Chondrocyte (in vitro differentiated cells): ENCODE data around the gene COX14. TPM values are rescaled to one million over a fixed set of nuclear protein-coding genes. Genes with fewer than 3 reads are reported as not detected.
A peak's percentile ranks its signal among the peaks of the same experiment; 100 is the strongest.

Source experiments
- DNase-seq: peaks from one replicate; pipeline ENCODE4 v3.0.0; 2021; ENCODE audit warnings: mixed read lengths, low spot score
- H3K27ac Mint-ChIP-seq: one replicate; pipeline ENCODE4 v1.8.0; 2021; ENCODE audit warnings: mild to moderate bottlenecking, moderate library complexity, mixed read lengths; ENCODE audit not compliant: unreplicated experiment
- H3K27me3 Mint-ChIP-seq: 2 replicates; pipeline ENCODE4 v1.8.0; 2021; ENCODE audit warnings: low read depth, mixed read lengths
- H3K36me3 Mint-ChIP-seq: 2 replicates; pipeline ENCODE4 v1.8.0; 2021; ENCODE audit warnings: low read depth, mixed read lengths
- H3K4me1 Mint-ChIP-seq: 2 replicates; pipeline ENCODE4 v1.8.0; 2021; ENCODE audit warnings: low read depth, mild to moderate bottlenecking, mixed read lengths
- H3K4me3 Mint-ChIP-seq: one replicate; pipeline ENCODE4 v1.8.0; 2021; ENCODE audit warnings: mild to moderate bottlenecking, moderate library complexity, mixed read lengths; ENCODE audit not compliant: unreplicated experiment
- H3K9me3 Mint-ChIP-seq: 2 replicates; pipeline ENCODE4 v1.8.0; 2021; ENCODE audit warnings: low read depth, mixed read lengths
- CTCF ChIP-seq: fragments of 200-600 bp; sonication (generic); IDR thresholded peaks from 2 replicates; pipeline ENCODE4 v1.5.0; 2021; ENCODE audit warnings: antibody characterized with exemption, mild to moderate bottlenecking, moderate library complexity
- long read RNA-seq: library from polyadenylated mRNA; stranded (forward); transcript quantifications from one replicate; pipeline ENCODE4 v2.0.0, GENCODE V29; 2021
- total RNA-seq: library from RNA; stranded (reverse); gene quantifications from 3 replicates; pipeline ENCODE4 v1.2.1, GENCODE V29; 2021

Gene COX14
- 37.8 to 53.1 TPM (median 44.7 TPM) in 3 replicates for total RNA-seq
- long read RNA-seq, transcript COX14-203 (2 exons, 739 nt) = major isoform, 30 of 36 reads
- long read RNA-seq, partial matches to known transcripts = 4 of 36 reads
- long read RNA-seq, other reads (novel, unspliced or antisense) = 0 of 36 reads

- peak within 1 kb of the TSS; percentile 95 for H3K27ac Mint-ChIP-seq
These were observed at the start of gene COX14 for GRCh38 chr12:50111693-50112455. TSS of gene COX14 (plus strand) at chr12:50112236. CDS start at chr12:50120044, 7,808 bp downstream.

GRCh38 chr12:50062728-50063460 lies 49.1 kb upstream of the COX14 start:
- H3K36me3 Mint-ChIP-seq = no peaks in the 10 kb centered on the region
- no peak for TF ChIP-seq CTCF
- H3K4me3 Mint-ChIP-seq = no peak overlapping the region
- peak; percentile 70 for DNase-seq
- no peak overlapping the region for H3K27ac Mint-ChIP-seq
- no peaks in the 10 kb centered on the region for H3K9me3 Mint-ChIP-seq
- no peaks in the 10 kb centered on the region for H3K27me3 Mint-ChIP-seq
- peaks cover 5% of the 10 kb centered on the region for H3K4me1 Mint-ChIP-seq

More at GRCh38 chr12:50111693-50112455, at the start of gene COX14:
- Mint-ChIP-seq H3K4me1 (peaks cover 32% of the 10 kb centered on the region), H3K4me3 (peak within 1 kb of the TSS; percentile 93), H3K9me3 (no peaks in the 10 kb centered on the region), H3K36me3 (peaks cover 5% of the 10 kb centered on the region), H3K27me3 (no peaks in the 10 kb centered on the region)
- peak; percentile 100 for DNase-seq
- peak; percentile 99 for TF ChIP-seq CTCF

- H3K27me3 Mint-ChIP-seq = no peaks in the 10 kb centered on the region
- H3K27ac Mint-ChIP-seq = no peak overlapping the region
- no peaks in the 10 kb centered on the region for H3K9me3 Mint-ChIP-seq
- peaks cover 11% of the 10 kb centered on the region for H3K4me1 Mint-ChIP-seq
- no peak for DNase-seq
- TF ChIP-seq CTCF = no peak
- no peaks in the 10 kb centered on the region for H3K36me3 Mint-ChIP-seq
- no peak overlapping the region for H3K4me3 Mint-ChIP-seq
These were observed 46.2 kb upstream of the COX14 start for GRCh38 chr12:50065726-50066310.

- H3K27me3 Mint-ChIP-seq = no peaks in the 10 kb centered on the region
- no peak for TF ChIP-seq CTCF
- DNase-seq = no peak
- H3K9me3 Mint-ChIP-seq = no peaks in the 10 kb centered on the region
- no peak overlapping the region for H3K27ac Mint-ChIP-seq
- H3K36me3 Mint-ChIP-seq = no peaks in the 10 kb centered on the region
- no peak overlapping the region for H3K4me3 Mint-ChIP-seq
- H3K4me1 Mint-ChIP-seq = peaks cover 12% of the 10 kb centered on the region
These were observed 45.6 kb upstream of the COX14 start for GRCh38 chr12:50066402-50066801.

- TF ChIP-seq CTCF = no peak
- Mint-ChIP-seq H3K36me3 (no peaks in the 10 kb centered on the region), H3K4me1 (peaks cover 12% of the 10 kb centered on the region), H3K27me3 (no peaks in the 10 kb centered on the region), H3K4me3 (no peak overlapping the region), H3K27ac (no peak overlapping the region), H3K9me3 (no peaks in the 10 kb centered on the region)
- DNase-seq = no peak
These were observed 43.0 kb upstream of the COX14 start for GRCh38 chr12:50069069-50069468.
